ENCODE data around the gene ARID1B.

- TF ChIP-seq EZH2 (IDR thresholded peaks at IDR 0.05; ENCODE audit: borderline replicate concordance, low read depth, low read length, poor library complexity, severe bottlenecking) (no peak), CTCF (conservative IDR thresholded peaks at IDR 0.05; ENCODE audit: low read depth, low read length) (no peak)
These were observed 74.3 kb downstream of the ARID1B start for GRCh38 chr6:156851454-156851921.
